Jurkat, Clone E6-1 (cell line): ENCODE results near the gene RTN4RL1.

Source experiments
- DNase-seq: peaks from one replicate; pipeline ENCODE4 v3.0.0-alpha.2; 2011; ENCODE audit warnings: low read depth, low spot score
- H3K4me3 ChIP-seq: 2 replicates; pipeline ENCODE4 v1.5.1; 2011; ENCODE audit warnings: mild to moderate bottlenecking, low read length, control low read depth, moderate library complexity

RTN4RL1 gene

GRCh38 chr17:2030779-2031163 is 5.6 kb upstream of the RTN4RL1 start:
- no peak for DNase-seq
- H3K4me3 ChIP-seq = peak overlapping the region; percentile 99

- DNase-seq = peak; percentile 88
- peak within 1 kb of the TSS; percentile 99 for H3K4me3 ChIP-seq
These were observed 5.0 kb upstream of the RTN4RL1 start, which contains the start of gene DPH1 for GRCh38 chr17:2029911-2030778. Gene DPH1, plus strand, starts transcription at chr17:2030153. Its CDS starts 17 bp downstream, at chr17:2030170.

GRCh38 chr17:2028737-2029136 is 3.6 kb upstream of the RTN4RL1 start:
- no peak for DNase-seq
- H3K4me3 ChIP-seq = no peak overlapping the region

GRCh38 chr17:2028234-2028614 is 3.1 kb upstream of the RTN4RL1 start:
- no peak overlapping the region for H3K4me3 ChIP-seq

GRCh38 chr17:2027528-2028233 is 2.5 kb upstream of the RTN4RL1 start:
- H3K4me3 ChIP-seq = no peak overlapping the region
- no peak for DNase-seq

More at GRCh38 chr17:2028234-2028614, 3.1 kb upstream of the RTN4RL1 start:
- DNase-seq = no peak

- H3K4me3 ChIP-seq = peak overlapping the region; percentile 50
- DNase-seq = no peak
These were observed 632 bp upstream of the RTN4RL1 start for GRCh38 chr17:2025622-2026309.

- DNase-seq = no peak
- peak overlapping the region; percentile 50 for H3K4me3 ChIP-seq
These were observed 438 bp downstream of the RTN4RL1 start for GRCh38 chr17:2024572-2025219.

- peak overlapping the region; percentile 50 for H3K4me3 ChIP-seq
- DNase-seq = no peak
These were observed 1.2 kb downstream of the RTN4RL1 start for GRCh38 chr17:2023692-2024571.

- no peak for DNase-seq
- peak overlapping the region; percentile 15 for H3K4me3 ChIP-seq
These were observed 1.9 kb downstream of the RTN4RL1 start for GRCh38 chr17:2023256-2023655.

- H3K4me3 ChIP-seq = peak overlapping the region; percentile 15
- peak; percentile 62 for DNase-seq
These were observed 2.4 kb downstream of the RTN4RL1 start for GRCh38 chr17:2022647-2023240.

- H3K4me3 ChIP-seq = no peak overlapping the region
- DNase-seq = no peak
These were observed 4.4 kb downstream of the RTN4RL1 start for GRCh38 chr17:2020721-2021120.

- H3K4me3 ChIP-seq = no peak overlapping the region
- no peak for DNase-seq
These were observed 5.4 kb downstream of the RTN4RL1 start for GRCh38 chr17:2019723-2020122.

GRCh38 chr17:2018716-2019510 is 6.2 kb downstream of the RTN4RL1 start:
- DNase-seq = no peak
- no peak overlapping the region for H3K4me3 ChIP-seq

- peak; percentile 58 for DNase-seq
- H3K4me3 ChIP-seq = no peak overlapping the region
These were observed 7.7 kb downstream of the RTN4RL1 start for GRCh38 chr17:2017274-2017941.

GRCh38 chr17:2016494-2016893 is 8.6 kb downstream of the RTN4RL1 start:
- no peak for DNase-seq
- H3K4me3 ChIP-seq = no peak overlapping the region

- DNase-seq = no peak
- H3K4me3 ChIP-seq = no peak overlapping the region
These were observed 9.8 kb downstream of the RTN4RL1 start for GRCh38 chr17:2015314-2015713.

- no peak overlapping the region for H3K4me3 ChIP-seq
- DNase-seq = no peak
These were observed 11.2 kb downstream of the RTN4RL1 start for GRCh38 chr17:2013994-2014317.
